ENCODE measurements around the gene MITD1.

GRCh38 chr2:99171377-99172140 is 9.3 kb downstream of the MITD1 start:
- no peak for TF ChIP-seq CTCF (IDR thresholded peaks at IDR 0.05)
- no peak for TF ChIP-seq POLR2AphosphoS5 (IDR thresholded peaks at IDR 0.05; ENCODE audit: low read depth, low read length)
- TF ChIP-seq SIN3A (IDR thresholded peaks at IDR 0.05; ENCODE audit: borderline replicate concordance, insufficient read depth, low read depth, low read length) = no peak
- TF ChIP-seq TCF7L2 (IDR thresholded peaks at IDR 0.05; ENCODE audit: low read depth, low read length) = no peak

Data from Panc1 (cell line).